Measurements from ENCODE around the gene EDN2.
A peak's percentile ranks its signal among the peaks of the same experiment; 100 is the strongest.

EDN2 gene

GRCh38 chr1:41517062-41517438 lies 32.6 kb upstream of the EDN2 start:
- DNase-seq (ENCODE audit: low read depth in 2 of 2) = no peak

GRCh38 chr1:41516168-41517061 lies 31.9 kb upstream of the EDN2 start:
- peak; percentile 9 to 41 for DNase-seq (ENCODE audit: low read depth in 2 of 2)

GRCh38 chr1:41515778-41516167 lies 31.3 kb upstream of the EDN2 start:
- no peak for DNase-seq (ENCODE audit: low read depth in 2 of 2)

- no peak for DNase-seq (ENCODE audit: low read depth in 2 of 2)
These were observed 30.7 kb upstream of the EDN2 start for GRCh38 chr1:41515131-41515678.

GRCh38 chr1:41514381-41514780 lies 29.9 kb upstream of the EDN2 start:
- no peak for DNase-seq (ENCODE audit: low read depth in 2 of 2)

- no peak for DNase-seq (ENCODE audit: low read depth in 2 of 2)
These were observed 28.9 kb upstream of the EDN2 start for GRCh38 chr1:41513383-41513735.

- no peak for DNase-seq (ENCODE audit: low read depth in 2 of 2)
These were observed 28.4 kb upstream of the EDN2 start for GRCh38 chr1:41512701-41513382.

- DNase-seq (ENCODE audit: low read depth in 2 of 2) = no peak
These were observed 26.7 kb upstream of the EDN2 start for GRCh38 chr1:41511239-41511540.

- no peak for DNase-seq (ENCODE audit: low read depth in 2 of 2)
These were observed 26.2 kb upstream of the EDN2 start for GRCh38 chr1:41510531-41511238.

- no peak for DNase-seq (ENCODE audit: low read depth in 2 of 2)
These were observed 24.8 kb upstream of the EDN2 start for GRCh38 chr1:41509270-41509671.

GRCh38 chr1:41508290-41508689 lies 23.8 kb upstream of the EDN2 start:
- DNase-seq (ENCODE audit: low read depth in 2 of 2) = no peak

GRCh38 chr1:41507836-41508235 lies 23.4 kb upstream of the EDN2 start:
- no peak for DNase-seq (ENCODE audit: low read depth in 2 of 2)

GRCh38 chr1:41507110-41507720 lies 22.7 kb upstream of the EDN2 start:
- no peak for DNase-seq (ENCODE audit: low read depth in 2 of 2)

GRCh38 chr1:41504114-41505035 lies 19.9 kb upstream of the EDN2 start:
- DNase-seq (ENCODE audit: low read depth in 2 of 2) = no peak

GRCh38 chr1:41503538-41504113 lies 19.1 kb upstream of the EDN2 start:
- DNase-seq (ENCODE audit: low read depth in 2 of 2) = no peak

- no peak for DNase-seq (ENCODE audit: low read depth in 2 of 2)
These were observed 18.4 kb upstream of the EDN2 start for GRCh38 chr1:41502912-41503311.

GRCh38 chr1:41501581-41501980 lies 17.1 kb upstream of the EDN2 start:
- DNase-seq (ENCODE audit: low read depth in 2 of 2) = no peak

GRCh38 chr1:41500781-41501518 lies 16.5 kb upstream of the EDN2 start:
- no peak for DNase-seq (ENCODE audit: low read depth in 2 of 2)

GRCh38 chr1:41500378-41500777 lies 15.9 kb upstream of the EDN2 start:
- DNase-seq (ENCODE audit: low read depth in 2 of 2) = no peak

- no peak for DNase-seq (ENCODE audit: low read depth in 2 of 2)
These were observed 15.1 kb upstream of the EDN2 start for GRCh38 chr1:41499591-41499990.

Measured in stimulated activated CD8-positive, alpha-beta memory T cell treated with anti-CD3 and anti-CD28 coated beads, Interleukin-7, amount 100 ng/mL, for 4 hours (primary cell).